Astrocyte (in vitro differentiated cells and primary cell): Measurements from ENCODE around the gene CARS1.

Experiments used
- EZH2 ChIP-seq: IDR thresholded peaks from 2 replicates; pipeline ENCODE4 v1.6.1; 2012; ENCODE audit warnings: mild to moderate bottlenecking, low read length, inconsistent platforms; ENCODE audit not compliant: insufficient read depth
- TF ChIP-seq, protein P1 (sequence below): IDR thresholded peaks from 2 replicates; pipeline ENCODE4 v1.5.1; 2011; ENCODE audit warnings: low read depth, mild to moderate bottlenecking, inconsistent platforms, low read length, moderate library complexity; ENCODE audit not compliant: insufficient read depth

GRCh38 chr11:3028813-3029212, 28.4 kb downstream of the CARS1 start:
- TF ChIP-seq, protein P1, sequence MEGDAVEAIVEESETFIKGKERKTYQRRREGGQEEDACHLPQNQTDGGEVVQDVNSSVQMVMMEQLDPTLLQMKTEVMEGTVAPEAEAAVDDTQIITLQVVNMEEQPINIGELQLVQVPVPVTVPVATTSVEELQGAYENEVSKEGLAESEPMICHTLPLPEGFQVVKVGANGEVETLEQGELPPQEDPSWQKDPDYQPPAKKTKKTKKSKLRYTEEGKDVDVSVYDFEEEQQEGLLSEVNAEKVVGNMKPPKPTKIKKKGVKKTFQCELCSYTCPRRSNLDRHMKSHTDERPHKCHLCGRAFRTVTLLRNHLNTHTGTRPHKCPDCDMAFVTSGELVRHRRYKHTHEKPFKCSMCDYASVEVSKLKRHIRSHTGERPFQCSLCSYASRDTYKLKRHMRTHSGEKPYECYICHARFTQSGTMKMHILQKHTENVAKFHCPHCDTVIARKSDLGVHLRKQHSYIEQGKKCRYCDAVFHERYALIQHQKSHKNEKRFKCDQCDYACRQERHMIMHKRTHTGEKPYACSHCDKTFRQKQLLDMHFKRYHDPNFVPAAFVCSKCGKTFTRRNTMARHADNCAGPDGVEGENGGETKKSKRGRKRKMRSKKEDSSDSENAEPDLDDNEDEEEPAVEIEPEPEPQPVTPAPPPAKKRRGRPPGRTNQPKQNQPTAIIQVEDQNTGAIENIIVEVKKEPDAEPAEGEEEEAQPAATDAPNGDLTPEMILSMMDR: no peak
- TF ChIP-seq EZH2: no peak
